ENCODE data around the gene SRRM1. TPM values are rescaled to one million over a fixed set of nuclear protein-coding genes. Genes with fewer than 3 reads are reported as not detected.

Gene SRRM1
- total RNA-seq, 3 donors from 2014 or later (not counting 1 experiment from before 2014, with no cell fraction given): 291 to 314 (median 302) TPM

- Mint-ChIP-seq H3K27ac (peak overlapping the region in 1 of 2 donors; percentile 31), H3K27me3 (ENCODE audit: low read depth in 2 of 2) (no peaks in the 10 kb centered on the region), H3K9me3 (no peaks in the 10 kb centered on the region), H3K4me1 (peaks cover 20 to 25% of the 10 kb centered on the region in 2 donors), H3K36me3 (peaks cover 60% of the 10 kb centered on the region), H3K4me3 (no peak overlapping the region)
- ATAC-seq (no peak), DNase-seq (no peak)
- intact Hi-C loops (cut with micrococcal nuclease): no loop called here
- Histone ChIP-seq H3K4me1 (ENCODE audit: control insufficient read depth, insufficient read depth, low read length) (no peaks in the 10 kb centered on the region), H3K9me3 (ENCODE audit: control insufficient read depth, insufficient read depth, low read length) (no peaks in the 10 kb centered on the region), H3K36me3 (ENCODE audit: control insufficient read depth, insufficient read depth, low read length) (peaks cover 94% of the 10 kb centered on the region), H3K4me3 (ENCODE audit: low read length) (no peak overlapping the region), H3K27ac (ENCODE audit: low read length) (no peak overlapping the region), H3K27me3 (ENCODE audit: control insufficient read depth, insufficient read depth, low read length) (no peaks in the 10 kb centered on the region)
- WGBS (ENCODE audit: insufficient coverage): 100% methylated on average over 1 of the region's 1 CpG
- TF ChIP-seq CTCF (IDR thresholded peaks at IDR 0.05): no peak
Observed at GRCh38 chr1:24656046-24656445, 12.9 kb downstream of the SRRM1 start.

GRCh38 chr1:24657781-24658180 is 14.7 kb downstream of the SRRM1 start:
- Histone ChIP-seq H3K36me3 (ENCODE audit: control insufficient read depth, insufficient read depth, low read length) (peaks cover 94% of the 10 kb centered on the region), H3K27me3 (ENCODE audit: control insufficient read depth, insufficient read depth, low read length) (no peaks in the 10 kb centered on the region), H3K27ac (ENCODE audit: low read length) (no peak overlapping the region), H3K4me1 (ENCODE audit: control insufficient read depth, insufficient read depth, low read length) (no peaks in the 10 kb centered on the region), H3K9me3 (ENCODE audit: control insufficient read depth, insufficient read depth, low read length) (no peaks in the 10 kb centered on the region), H3K4me3 (ENCODE audit: low read length) (no peak overlapping the region)
- no peaks in the 10 kb centered on the region for H3K27me3 Mint-ChIP-seq (ENCODE audit: low read depth in 2 of 2)
- WGBS (ENCODE audit: insufficient coverage): 89% methylated on average over 2 of the region's 3 CpGs
- no peaks in the 10 kb centered on the region for H3K9me3 Mint-ChIP-seq
- intact Hi-C loops (cut with micrococcal nuclease): no loop called here
- H3K27ac Mint-ChIP-seq: peak overlapping the region; percentile 51 to 54
- no peak for TF ChIP-seq CTCF (IDR thresholded peaks at IDR 0.05)
- H3K4me3 Mint-ChIP-seq: no peak overlapping the region
- DNase-seq (no peak), ATAC-seq (no peak)
- H3K36me3 Mint-ChIP-seq: peaks cover 45% of the 10 kb centered on the region
- peaks cover 20 to 22% of the 10 kb centered on the region in 2 donors for H3K4me1 Mint-ChIP-seq

GRCh38 chr1:24659166-24659904 is 16.2 kb downstream of the SRRM1 start:
- peaks cover 92% of the 10 kb centered on the region for H3K36me3 ChIP-seq (ENCODE audit: control insufficient read depth, insufficient read depth, low read length)
- no peak overlapping the region for H3K4me3 ChIP-seq (ENCODE audit: low read length)
- H3K27me3 Mint-ChIP-seq (ENCODE audit: low read depth in 2 of 2): no peaks in the 10 kb centered on the region
- intact Hi-C loops (cut with micrococcal nuclease): no loop called here
- peaks cover 41% of the 10 kb centered on the region for H3K36me3 Mint-ChIP-seq
- no peak for TF ChIP-seq CTCF (IDR thresholded peaks at IDR 0.05)
- H3K4me1 ChIP-seq (ENCODE audit: control insufficient read depth, insufficient read depth, low read length): no peaks in the 10 kb centered on the region
- ATAC-seq (no peak), DNase-seq (no peak)
- no peaks in the 10 kb centered on the region for H3K27me3 ChIP-seq (ENCODE audit: control insufficient read depth, insufficient read depth, low read length)
- no peak overlapping the region for H3K4me3 Mint-ChIP-seq
- H3K27ac Mint-ChIP-seq: peak overlapping the region; percentile 23 to 45
- H3K9me3 ChIP-seq (ENCODE audit: control insufficient read depth, insufficient read depth, low read length): no peaks in the 10 kb centered on the region
- no peak overlapping the region for H3K27ac ChIP-seq (ENCODE audit: low read length)
- H3K9me3 Mint-ChIP-seq: no peaks in the 10 kb centered on the region
- peaks cover 20 to 22% of the 10 kb centered on the region in 2 donors for H3K4me1 Mint-ChIP-seq
- WGBS (ENCODE audit: insufficient coverage): 100% methylated on average over 2 of the region's 2 CpGs
